ENCODE data around the gene SEZ6L. TPM values are rescaled to one million over a fixed set of nuclear protein-coding genes. Genes with fewer than 3 reads are reported as not detected.

SEZ6L gene
- total and polyA plus RNA-seq, 12 donors: 0.17 to 16.3 (median 3.9) TPM; not detected in 1

- intact Hi-C loops (cut with DNase I): loop anchor here in 1 of 2 donors (5.0 kb wide), 1 partner anchor 160 kb away; no protein-coding TSS in a partner anchor
- H3K9me3 ChIP-seq (replicated peaks in 1 of 3): no peaks in the 10 kb centered on the region
- H3K36me3 ChIP-seq (replicated peaks in 1 of 2): no peaks in the 10 kb centered on the region
- TF ChIP-seq CTCF (IDR thresholded peaks at IDR 0.05): peak; percentile 45 to 70 (median 55)
- no peak for TF ChIP-seq POLR2A (IDR thresholded peaks at IDR 0.05)
- no peak overlapping the region for H3K4me3 ChIP-seq
- DNase-seq: peak; percentile 23 to 80 (median 56)
- H3K27me3 ChIP-seq: peaks cover 42% of the 10 kb centered on the region
- WGBS, 4 donors: 35 to 41% (median 39%) methylated on average over 5 of the region's 5 CpGs
- H3K4me1 ChIP-seq (replicated peaks in 1 of 2): peaks cover 5 to 12% of the 10 kb centered on the region in 2 donors
- no peak overlapping the region for H3K27ac ChIP-seq
Measured at GRCh38 chr22:26172389-26172990, 3.2 kb downstream of the SEZ6L start.

GRCh38 chr22:26174280-26174679 lies 5.0 kb downstream of the SEZ6L start:
- TF ChIP-seq CTCF (IDR thresholded peaks at IDR 0.05): peak in 5 of 6 experiments; percentile 20 to 50 (median 39)
- TF ChIP-seq POLR2A (IDR thresholded peaks at IDR 0.05): no peak
- 17 to 25% (median 20%) methylated on average over 12 of the region's 12 CpGs for WGBS, 4 donors
- Histone ChIP-seq H3K27ac (no peak overlapping the region), H3K4me1 (replicated peaks in 1 of 2) (peaks cover 5 to 6% of the 10 kb centered on the region in 2 donors), H3K4me3 (no peak overlapping the region), H3K27me3 (peaks cover 35% of the 10 kb centered on the region), H3K36me3 (replicated peaks in 1 of 2) (no peaks in the 10 kb centered on the region), H3K9me3 (replicated peaks in 1 of 3) (no peaks in the 10 kb centered on the region)
- DNase-seq: peak in 4 of 7 donors; percentile 25 to 74 (median 38)
- intact Hi-C loops (cut with DNase I): loop anchor here in 1 of 2 donors (5.0 kb wide), 1 partner anchor 158 kb away; no protein-coding TSS in a partner anchor

- H3K9me3 ChIP-seq (replicated peaks in 1 of 3): no peaks in the 10 kb centered on the region
- H3K4me1 ChIP-seq (replicated peaks in 1 of 2): no peaks in the 10 kb centered on the region
- TF ChIP-seq CTCF (IDR thresholded peaks at IDR 0.05) (no peak), POLR2A (IDR thresholded peaks at IDR 0.05) (no peak)
- no peak overlapping the region for H3K4me3 ChIP-seq
- peaks cover 4% of the 10 kb centered on the region for H3K27me3 ChIP-seq
- intact Hi-C loops (cut with DNase I): no loop called here
- H3K27ac ChIP-seq: no peak overlapping the region
- no peaks in the 10 kb centered on the region for H3K36me3 ChIP-seq (replicated peaks in 1 of 2)
- no peak for DNase-seq
- 30 to 55% (median 46%) methylated on average over 3 of the region's 3 CpGs for WGBS, 4 donors
Measured at GRCh38 chr22:26182723-26183122, 13.5 kb downstream of the SEZ6L start.

GRCh38 chr22:26185190-26185589 lies 15.9 kb downstream of the SEZ6L start:
- peaks cover 4% of the 10 kb centered on the region for H3K27me3 ChIP-seq
- WGBS, 4 donors: 62 to 89% (median 80%) methylated on average over 2 of the region's 2 CpGs
- H3K9me3 ChIP-seq (replicated peaks in 1 of 3): no peaks in the 10 kb centered on the region
- H3K36me3 ChIP-seq (replicated peaks in 1 of 2): no peaks in the 10 kb centered on the region
- intact Hi-C loops (cut with DNase I): no loop called here
- H3K27ac ChIP-seq: no peak overlapping the region
- H3K4me3 ChIP-seq: no peak overlapping the region
- DNase-seq: no peak
- H3K4me1 ChIP-seq (replicated peaks in 1 of 2): no peaks in the 10 kb centered on the region
- TF ChIP-seq CTCF (IDR thresholded peaks at IDR 0.05) (no peak), POLR2A (IDR thresholded peaks at IDR 0.05) (no peak)

All from adrenal gland (tissue), 12 donors.